ENCODE results near the gene TFDP3.

TFDP3 gene

GRCh38 chrX:133218329-133218728 is at the start of gene TFDP3:
Gene TFDP3 (minus strand): TSS chrX:133218354. CDS start chrX:133218259, 95 bp downstream.
- no peak for DNase-seq

GRCh38 chrX:133267621-133268020 is 49.5 kb upstream of the TFDP3 start:
- DNase-seq, result no peak

- no peak for DNase-seq
These were observed 47.2 kb upstream of the TFDP3 start for GRCh38 chrX:133265331-133265730.

- no peak for DNase-seq
These were observed 40.3 kb upstream of the TFDP3 start for GRCh38 chrX:133258481-133258880.

- DNase-seq, result no peak
These were observed 36.5 kb upstream of the TFDP3 start for GRCh38 chrX:133254666-133255065.

GRCh38 chrX:133251204-133251603 is 33.0 kb upstream of the TFDP3 start:
- DNase-seq, result no peak

- DNase-seq, result no peak
These were observed 32.3 kb upstream of the TFDP3 start for GRCh38 chrX:133250184-133251100.

- no peak for DNase-seq
These were observed 31.3 kb upstream of the TFDP3 start for GRCh38 chrX:133249266-133250058.

- no peak for DNase-seq
These were observed 30.0 kb upstream of the TFDP3 start for GRCh38 chrX:133248177-133248576.

GRCh38 chrX:133246921-133247320 is 28.8 kb upstream of the TFDP3 start:
- DNase-seq, result no peak

- DNase-seq, result no peak
These were observed 17.7 kb upstream of the TFDP3 start for GRCh38 chrX:133235830-133236229.

GRCh38 chrX:133232331-133232730 is 14.2 kb upstream of the TFDP3 start:
- no peak for DNase-seq

- no peak for DNase-seq
These were observed 11.2 kb upstream of the TFDP3 start for GRCh38 chrX:133229361-133229760.

- DNase-seq, result peak; percentile 38
These were observed 2.4 kb downstream of the TFDP3 start for GRCh38 chrX:133215747-133216146.

GRCh38 chrX:133215017-133215416 is 3.1 kb downstream of the TFDP3 start:
- DNase-seq, result no peak

GRCh38 chrX:133214301-133214700 is 3.9 kb downstream of the TFDP3 start:
- DNase-seq, result no peak

- no peak for DNase-seq
These were observed 5.0 kb downstream of the TFDP3 start for GRCh38 chrX:133213117-133213516.

- no peak for DNase-seq
These were observed 10.4 kb downstream of the TFDP3 start for GRCh38 chrX:133207751-133208150.

- DNase-seq, result no peak
These were observed 26.5 kb downstream of the TFDP3 start for GRCh38 chrX:133191739-133192039.

- DNase-seq, result peak; percentile 14
These were observed 27.0 kb downstream of the TFDP3 start for GRCh38 chrX:133190877-133191738.

- peak; percentile 51 for DNase-seq
These were observed 29.0 kb downstream of the TFDP3 start for GRCh38 chrX:133189195-133189594.

GRCh38 chrX:133188631-133189030 is 29.5 kb downstream of the TFDP3 start:
- no peak for DNase-seq

GRCh38 chrX:133185938-133186337 is 32.2 kb downstream of the TFDP3 start:
- no peak for DNase-seq

Measured in RPMI8226 (cell line).